GM12801 (cell line): ENCODE results near the gene TRH.

Experiments used
- CTCF ChIP-seq: IDR thresholded peaks from one replicate; pipeline ENCODE4 v1.5.1; 2011; ENCODE audit warnings: control low read depth; ENCODE audit not compliant: insufficient read length; ENCODE audit errors: extremely low read depth

The TRH gene

GRCh38 chr3:129974564-129974832 is at the start of gene TRH:
TSS of gene TRH (plus strand) at chr3:129974720. CDS start at chr3:129975817, 1,097 bp downstream.
- TF ChIP-seq CTCF = no peak

- no peak for TF ChIP-seq CTCF
Measured at GRCh38 chr3:129927072-129927471, 47.4 kb upstream of the TRH start.

GRCh38 chr3:129929383-129929782 is 45.1 kb upstream of the TRH start:
- TF ChIP-seq CTCF = no peak

- no peak for TF ChIP-seq CTCF
Measured at GRCh38 chr3:129933471-129933870, 41.0 kb upstream of the TRH start.

- TF ChIP-seq CTCF = no peak
Measured at GRCh38 chr3:129934234-129935123, 40.0 kb upstream of the TRH start.

- TF ChIP-seq CTCF = no peak
Measured at GRCh38 chr3:129936757-129937156, 37.8 kb upstream of the TRH start.

GRCh38 chr3:129937717-129938116 is 36.8 kb upstream of the TRH start:
- no peak for TF ChIP-seq CTCF
